NCI-H2227 (cell line): ENCODE measurements around the gene HBG2.
"Not testable (repeated sequence)": the region's sequence is repeated elsewhere in the genome, so short reads cannot be mapped to it uniquely, and the experiment has no call there.

ENCODE experiments used
- DNase-seq: peaks from one replicate; lab custom pipeline; 2025; ENCODE audit not compliant: unreplicated experiment; lab: John Stamatoyannopoulos, UW

The HBG2 gene

GRCh38 chr11:5282628-5283027 lies 28.0 kb upstream of the HBG2 start:
- DNase-seq: no peak

- DNase-seq: no peak
Measured at GRCh38 chr11:5281596-5281995, 27.0 kb upstream of the HBG2 start.

GRCh38 chr11:5280582-5281102 lies 26.1 kb upstream of the HBG2 start:
- no peak for DNase-seq

- DNase-seq: no peak
Measured at GRCh38 chr11:5279471-5280090, 25.0 kb upstream of the HBG2 start.

GRCh38 chr11:5277807-5278382 lies 23.3 kb upstream of the HBG2 start:
- no peak for DNase-seq

- no peak for DNase-seq
Measured at GRCh38 chr11:5276697-5277096, 22.1 kb upstream of the HBG2 start.

- DNase-seq: no peak
Measured at GRCh38 chr11:5275369-5276110, 21.0 kb upstream of the HBG2 start.

- DNase-seq: no peak
Measured at GRCh38 chr11:5274395-5274794, 19.8 kb upstream of the HBG2 start.

- no peak for DNase-seq
Measured at GRCh38 chr11:5272395-5273017, 17.9 kb upstream of the HBG2 start.

GRCh38 chr11:5269715-5270147 lies 15.2 kb upstream of the HBG2 start, which contains the start of gene HBE1:
Gene HBE1, minus strand, starts transcription at chr11:5269945. Its CDS starts 55 bp downstream, at chr11:5269890.
- DNase-seq: no peak

- no peak for DNase-seq
Measured at GRCh38 chr11:5267033-5267563, 12.5 kb upstream of the HBG2 start.

GRCh38 chr11:5266609-5267008 lies 12.0 kb upstream of the HBG2 start:
- no peak for DNase-seq

- DNase-seq: no peak
Measured at GRCh38 chr11:5265832-5266231, 11.3 kb upstream of the HBG2 start.

GRCh38 chr11:5258543-5259262 lies 4.1 kb upstream of the HBG2 start:
- DNase-seq: no peak

GRCh38 chr11:5257296-5257695 lies 2.7 kb upstream of the HBG2 start:
- DNase-seq: no peak

- DNase-seq: not testable (repeated sequence)
Measured at GRCh38 chr11:5254023-5254422, 558 bp downstream of the HBG2 start.

GRCh38 chr11:5253440-5253839 lies 1.1 kb downstream of the HBG2 start:
- not testable (repeated sequence) for DNase-seq

GRCh38 chr11:5252919-5253265 lies 1.7 kb downstream of the HBG2 start:
- no peak for DNase-seq

- no peak for DNase-seq
Measured at GRCh38 chr11:5252192-5252918, 2.2 kb downstream of the HBG2 start.

- DNase-seq: no peak
Measured at GRCh38 chr11:5251746-5252145, 2.8 kb downstream of the HBG2 start.
